Measurements from ENCODE around the gene MAP1LC3B2.

Gene MAP1LC3B2

DNA sequence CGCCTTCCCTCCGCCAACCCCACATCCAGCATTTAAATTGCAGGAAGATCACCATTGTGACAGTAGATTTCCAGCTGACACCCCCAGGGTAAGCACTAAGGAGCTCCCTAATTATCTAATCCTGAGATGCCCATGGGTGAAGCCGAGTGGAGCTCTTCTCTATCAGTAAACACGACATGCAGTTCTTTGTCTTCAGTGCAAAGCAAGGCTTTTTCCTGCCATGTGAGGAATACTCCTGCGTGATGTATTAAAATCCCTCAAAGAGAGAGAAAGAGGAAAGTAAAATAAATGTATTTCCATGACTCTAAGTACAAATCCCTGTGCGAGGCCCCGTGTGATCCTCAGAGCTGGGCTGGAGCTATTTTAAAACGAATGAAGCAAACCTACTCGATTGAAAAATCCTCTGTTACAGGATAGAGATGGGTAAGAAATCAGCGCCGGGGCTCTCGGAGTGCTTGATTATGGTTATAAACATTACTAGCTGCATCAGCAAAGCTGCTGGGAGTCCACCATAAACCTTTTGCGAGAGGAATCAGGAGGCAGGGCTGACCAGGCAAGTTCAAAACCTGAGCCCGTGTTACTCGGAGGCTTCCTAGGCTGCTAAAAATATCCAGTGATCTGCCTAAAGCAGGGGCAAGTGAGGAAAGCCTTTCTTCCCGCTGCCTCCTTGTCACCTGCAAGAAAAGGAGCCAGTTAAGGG is 61.5 kb downstream of the MAP1LC3B2 start:
- H3K9me3 Mint-ChIP-seq: peaks cover 12% of the 10 kb centered on the region
- no peak overlapping the region for H3K4me3 Mint-ChIP-seq
- DNase-seq (ENCODE audit: low spot score in 2 of 2): no peak
- H3K4me1 Mint-ChIP-seq: no peaks in the 10 kb centered on the region
- H3K36me3 Mint-ChIP-seq (ENCODE audit: insufficient read depth): no peaks in the 10 kb centered on the region
- peaks cover 46% of the 10 kb centered on the region for H3K27me3 Mint-ChIP-seq
- no peak overlapping the region for H3K27ac Mint-ChIP-seq (ENCODE audit: low read depth)
- no peak for ATAC-seq (replicated peaks; ENCODE audit: extremely low read depth, poor library complexity, severe bottlenecking)

DNA sequence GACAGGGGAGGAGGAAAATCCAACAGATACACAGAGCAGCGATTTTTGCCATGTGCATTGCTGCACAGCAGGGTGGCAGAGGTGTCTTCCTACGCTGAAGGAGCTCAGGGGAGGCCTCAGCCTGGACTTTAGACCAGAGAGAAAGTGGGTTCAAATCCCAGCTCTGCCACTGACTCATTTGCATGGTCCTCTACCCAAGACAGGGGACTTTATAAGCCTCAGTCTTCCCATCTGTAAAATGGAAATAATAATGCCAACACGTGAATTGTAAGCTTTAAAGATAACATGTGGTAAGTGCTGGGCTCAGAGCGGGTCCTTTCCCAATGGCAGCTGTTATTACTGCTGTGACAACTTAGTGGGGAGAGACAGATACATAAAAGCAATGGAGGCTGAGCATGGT is 62.0 kb downstream of the MAP1LC3B2 start:
- Mint-ChIP-seq H3K36me3 (ENCODE audit: insufficient read depth) (no peaks in the 10 kb centered on the region), H3K27ac (ENCODE audit: low read depth) (no peak overlapping the region), H3K4me1 (no peaks in the 10 kb centered on the region), H3K27me3 (peaks cover 46% of the 10 kb centered on the region), H3K4me3 (no peak overlapping the region), H3K9me3 (peaks cover 12% of the 10 kb centered on the region)
- ATAC-seq (replicated peaks; ENCODE audit: extremely low read depth, poor library complexity, severe bottlenecking): no peak
- no peak for DNase-seq (ENCODE audit: low spot score in 2 of 2)

DNA sequence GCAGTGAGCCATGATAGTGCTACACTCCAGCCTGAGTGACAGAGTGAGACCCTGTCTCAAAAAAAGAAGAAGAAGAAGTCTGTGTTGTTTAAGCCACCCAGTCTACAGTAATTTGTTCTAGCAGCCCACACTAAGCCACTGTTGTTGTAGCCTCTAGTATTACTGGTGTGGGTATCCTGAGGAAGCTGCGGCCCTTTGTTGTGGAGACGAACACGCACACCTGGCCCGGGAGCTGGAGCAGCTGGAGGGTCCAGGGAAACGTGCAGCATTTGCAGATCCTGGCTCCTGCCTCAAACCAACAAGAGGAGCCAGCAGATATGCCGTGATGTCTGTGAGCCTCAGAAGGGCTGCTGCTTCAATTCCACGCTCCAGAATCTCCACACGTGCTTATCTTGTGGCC is 65.3 kb downstream of the MAP1LC3B2 start:
- no peak overlapping the region for H3K4me3 Mint-ChIP-seq
- ATAC-seq (replicated peaks; ENCODE audit: extremely low read depth, poor library complexity, severe bottlenecking): no peak
- no peaks in the 10 kb centered on the region for H3K4me1 Mint-ChIP-seq

DNA sequence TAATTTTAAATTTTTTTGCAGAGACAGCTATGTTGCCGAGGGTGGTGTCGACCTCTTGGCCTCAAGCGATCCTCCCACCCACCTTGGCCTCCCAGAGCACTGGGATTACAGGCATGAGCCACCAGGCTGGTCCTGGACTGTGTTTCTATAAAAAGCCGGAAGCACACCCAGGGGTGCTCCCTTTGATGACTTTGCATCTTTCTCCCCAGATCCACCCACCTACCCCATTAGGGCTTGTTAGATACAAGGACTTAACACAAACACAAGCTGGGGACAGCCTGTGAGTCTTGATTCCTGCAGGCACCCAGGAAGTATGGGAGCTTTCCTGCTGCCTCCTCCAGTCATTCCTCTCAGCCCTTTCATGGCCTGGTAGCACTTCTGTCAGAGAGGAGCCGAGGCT is 67.0 kb downstream of the MAP1LC3B2 start:
- Mint-ChIP-seq H3K4me3 (no peak overlapping the region), H3K4me1 (no peaks in the 10 kb centered on the region), H3K9me3 (peaks cover 12% of the 10 kb centered on the region), H3K36me3 (ENCODE audit: insufficient read depth) (no peaks in the 10 kb centered on the region), H3K27me3 (peaks cover 63% of the 10 kb centered on the region), H3K27ac (ENCODE audit: low read depth) (no peak overlapping the region)
- ATAC-seq (replicated peaks; ENCODE audit: extremely low read depth, poor library complexity, severe bottlenecking) (no peak), DNase-seq (ENCODE audit: low spot score in 2 of 2) (no peak)

More for the DNA sequence above, 65.3 kb downstream of the MAP1LC3B2 start:
- Mint-ChIP-seq H3K27ac (ENCODE audit: low read depth) (no peak overlapping the region), H3K36me3 (ENCODE audit: insufficient read depth) (no peaks in the 10 kb centered on the region), H3K9me3 (peaks cover 12% of the 10 kb centered on the region), H3K27me3 (peaks cover 54% of the 10 kb centered on the region)
- DNase-seq (ENCODE audit: low spot score in 2 of 2): no peak

Measured in central memory CD8-positive, alpha-beta T cell (primary cell).